HG03432 (cell line): ENCODE measurements around the gene CHD9NB.
"Not testable (repeated sequence)": the region's sequence is repeated elsewhere in the genome, so short reads cannot be mapped to it uniquely, and the experiment has no call there.

Experiments used
- ATAC-seq: cut with Tn5 transposase; IDR thresholded peaks from one replicate; pipeline ENCODE4 v1.9.1; 2021; ENCODE audit warnings: mild to moderate bottlenecking, moderate library complexity; ENCODE audit not compliant: unreplicated experiment

CHD9NB gene

GRCh38 chr16:53084141-53084541, 31.4 kb upstream of the CHD9NB start:
- ATAC-seq: no peak

- ATAC-seq: no peak
Observed at GRCh38 chr16:53083119-53083518, 30.4 kb upstream of the CHD9NB start.

- no peak for ATAC-seq
Observed at GRCh38 chr16:53082509-53082908, 29.8 kb upstream of the CHD9NB start.

- ATAC-seq: no peak
Observed at GRCh38 chr16:53081686-53082407, 29.1 kb upstream of the CHD9NB start.

GRCh38 chr16:53081032-53081424, 28.3 kb upstream of the CHD9NB start:
- no peak for ATAC-seq

GRCh38 chr16:53080345-53081031, 27.8 kb upstream of the CHD9NB start:
- no peak for ATAC-seq

GRCh38 chr16:53078765-53079485, 26.2 kb upstream of the CHD9NB start:
- no peak for ATAC-seq

- ATAC-seq: no peak
Observed at GRCh38 chr16:53078247-53078646, 25.6 kb upstream of the CHD9NB start.

GRCh38 chr16:53075461-53075860, 22.8 kb upstream of the CHD9NB start:
- ATAC-seq: not testable (repeated sequence)

- ATAC-seq: not testable (repeated sequence)
Observed at GRCh38 chr16:53074296-53074695, 21.6 kb upstream of the CHD9NB start.

- ATAC-seq: no peak
Observed at GRCh38 chr16:53073022-53073421, 20.3 kb upstream of the CHD9NB start.

- ATAC-seq: peak; percentile 64
Observed at GRCh38 chr16:53071748-53072301, 19.1 kb upstream of the CHD9NB start.

GRCh38 chr16:53069772-53070171, 17.1 kb upstream of the CHD9NB start:
- ATAC-seq: no peak

GRCh38 chr16:53068423-53068833, 15.7 kb upstream of the CHD9NB start:
- ATAC-seq: peak; percentile 63

- ATAC-seq: no peak
Observed at GRCh38 chr16:53067675-53068074, 15.0 kb upstream of the CHD9NB start.

GRCh38 chr16:53065461-53066061, 12.9 kb upstream of the CHD9NB start:
- no peak for ATAC-seq

GRCh38 chr16:53064081-53064578, 11.4 kb upstream of the CHD9NB start:
- ATAC-seq: no peak

GRCh38 chr16:53061701-53062159, 9.0 kb upstream of the CHD9NB start:
- ATAC-seq: peak; percentile 87

GRCh38 chr16:53061256-53061655, 8.6 kb upstream of the CHD9NB start:
- peak; percentile 12 for ATAC-seq

GRCh38 chr16:53059672-53060071, 7.0 kb upstream of the CHD9NB start:
- ATAC-seq: no peak

GRCh38 chr16:53058882-53059281, 6.2 kb upstream of the CHD9NB start:
- no peak for ATAC-seq
